Kidney tubule cell (primary cell): ENCODE data around the gene KLF9.
A peak's percentile ranks its signal among the peaks of the same experiment; 100 is the strongest.
"Not testable (repeated sequence)": the region's sequence is repeated elsewhere in the genome, so short reads cannot be mapped to it uniquely, and the experiment has no call there.

Experiments
- DNase-seq: peaks from one replicate; pipeline ENCODE4 v3.0.0-alpha.2; 2018; ENCODE audit warnings: low spot score

KLF9 gene

GRCh38 chr9:70403618-70404025, 10.8 kb downstream of the KLF9 start:
- DNase-seq = no peak

DNA sequence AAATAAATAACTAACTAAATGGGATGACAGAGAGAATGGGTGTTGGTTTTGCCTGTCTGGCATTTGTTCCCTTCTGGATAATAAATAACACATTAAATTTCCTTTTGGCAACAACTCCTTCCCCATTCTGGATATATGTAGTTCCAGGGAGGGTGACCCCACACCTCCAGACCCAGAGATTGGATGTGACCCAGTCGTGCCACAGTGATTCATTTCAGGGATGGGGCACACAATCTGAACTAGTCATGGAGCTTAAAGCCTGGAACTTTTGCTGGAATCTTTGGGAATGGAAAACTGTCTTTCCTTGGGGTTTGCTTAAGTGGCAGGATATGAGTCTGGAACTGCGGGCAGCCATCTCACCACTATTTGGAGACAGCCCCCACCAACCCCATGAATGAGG, 11.3 kb downstream of the KLF9 start:
- DNase-seq = peak; percentile 83

GRCh38 chr9:70402213-70402612, 12.2 kb downstream of the KLF9 start:
- DNase-seq = no peak

DNA sequence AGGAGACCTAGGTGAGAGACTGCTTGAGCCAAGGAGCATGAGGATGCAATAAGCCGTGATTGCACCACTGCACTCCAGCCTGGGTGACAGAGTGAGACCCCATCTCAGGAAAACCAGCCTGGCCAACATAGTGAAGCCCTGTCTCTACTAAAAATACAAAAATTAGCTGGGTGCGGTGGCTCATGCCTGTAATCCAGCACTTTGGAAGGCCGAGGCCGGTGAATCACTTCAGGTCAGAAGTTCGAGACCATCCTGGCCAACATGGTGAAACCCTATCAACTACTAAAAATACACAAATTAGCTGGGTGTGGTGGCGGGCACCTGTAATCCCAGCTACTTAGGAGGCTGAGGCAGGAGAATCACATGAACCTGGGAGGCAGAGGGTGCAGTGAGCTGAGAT, 13.2 kb downstream of the KLF9 start:
- not testable (repeated sequence) for DNase-seq

GRCh38 chr9:70400107-70400892, 14.2 kb downstream of the KLF9 start:
- DNase-seq = no peak

DNA sequence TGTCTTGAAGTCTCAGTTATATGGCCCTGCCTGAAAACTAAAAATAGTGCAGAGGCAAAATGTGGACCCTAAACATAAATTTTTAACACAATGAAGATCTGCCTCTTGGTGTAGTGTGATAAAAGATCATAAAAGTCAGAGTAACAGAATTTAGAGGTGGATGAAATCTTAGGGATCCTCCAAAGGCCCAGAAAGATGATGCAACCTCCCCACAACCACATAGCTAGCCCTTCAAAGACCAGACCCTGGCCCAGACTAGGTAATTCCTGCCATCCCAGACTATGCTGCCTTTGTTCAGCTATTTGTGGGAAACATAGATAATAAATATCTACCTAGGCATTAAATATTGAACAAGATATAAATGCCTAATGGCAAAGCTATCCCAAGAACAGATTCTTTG, 15.3 kb downstream of the KLF9 start:
- DNase-seq = no peak

DNA sequence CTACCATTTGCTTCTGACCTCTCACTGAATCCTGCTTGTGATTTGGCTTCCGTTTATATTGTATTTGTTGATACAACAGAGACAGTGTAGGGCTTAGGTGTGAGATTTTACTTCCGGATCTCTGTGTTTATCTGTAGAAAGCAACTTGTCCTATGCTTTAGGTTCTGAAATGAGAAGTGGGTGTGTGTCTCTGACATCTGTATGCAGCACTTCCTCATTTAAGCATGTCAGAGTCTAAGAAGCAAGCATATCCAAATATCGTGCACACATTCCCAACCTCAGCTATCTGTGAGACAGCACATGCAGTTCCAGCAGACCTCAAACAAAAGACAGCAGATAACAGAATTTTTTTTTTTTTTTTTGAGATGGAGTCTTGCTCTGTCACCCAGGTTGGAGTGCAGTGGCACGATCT, 16.3 kb downstream of the KLF9 start:
- no peak for DNase-seq

DNA sequence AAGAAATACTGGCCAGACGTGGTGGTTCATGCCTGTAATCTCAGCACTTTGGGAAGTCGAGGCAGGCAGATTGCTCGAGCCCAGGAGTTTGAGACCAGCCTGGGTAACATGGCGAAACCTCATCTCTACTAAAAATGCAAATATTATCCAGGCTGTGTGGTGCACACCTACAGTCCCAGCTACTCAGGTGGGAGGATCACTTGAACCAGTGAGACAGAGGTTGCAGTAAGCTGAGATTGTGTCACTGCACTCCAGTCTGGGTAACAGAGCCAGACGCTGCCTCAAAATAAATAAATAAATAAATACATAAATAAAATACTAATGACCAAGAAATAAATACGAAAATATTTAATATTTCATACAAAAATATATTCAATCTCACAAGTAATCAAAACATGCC, 18.8 kb downstream of the KLF9 start:
- DNase-seq = no peak

DNA sequence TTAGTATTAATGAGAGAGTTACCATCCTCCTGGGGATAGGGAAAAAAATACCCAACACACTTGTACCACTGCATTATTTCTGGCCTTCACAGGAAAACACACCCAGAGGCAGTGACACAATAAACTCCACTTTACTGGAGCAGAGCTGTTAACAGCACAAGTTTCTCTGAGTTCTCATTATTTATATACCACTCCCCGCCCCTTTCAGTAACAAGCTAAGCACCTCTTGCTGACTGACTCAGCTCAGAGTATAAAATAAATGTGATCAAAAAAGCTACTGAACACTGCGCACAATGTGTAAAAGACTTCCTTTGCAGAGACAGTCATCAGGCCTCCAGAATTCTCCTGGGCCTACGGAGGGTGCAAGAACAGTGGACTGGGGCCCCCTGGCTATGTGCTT, 21.6 kb downstream of the KLF9 start:
- no peak for DNase-seq

DNA sequence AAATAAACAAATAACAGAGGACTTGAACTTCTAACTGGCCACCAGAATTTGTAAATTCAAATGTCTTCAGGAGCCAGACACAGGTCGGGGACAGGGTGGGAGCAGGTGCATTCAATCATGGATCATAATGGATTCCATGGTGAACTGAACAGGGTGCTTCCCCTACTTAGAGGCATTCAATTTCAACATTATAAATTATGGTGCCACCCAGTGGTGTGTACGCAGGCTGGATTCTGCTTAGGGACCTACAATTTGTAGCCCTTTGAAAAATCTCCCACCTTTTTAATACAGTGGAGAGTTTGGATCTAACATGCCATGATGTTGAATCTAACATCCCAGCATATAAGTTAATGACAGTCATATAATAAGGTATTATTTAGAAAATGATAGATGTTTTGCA, 22.3 kb downstream of the KLF9 start:
- DNase-seq = no peak

DNA sequence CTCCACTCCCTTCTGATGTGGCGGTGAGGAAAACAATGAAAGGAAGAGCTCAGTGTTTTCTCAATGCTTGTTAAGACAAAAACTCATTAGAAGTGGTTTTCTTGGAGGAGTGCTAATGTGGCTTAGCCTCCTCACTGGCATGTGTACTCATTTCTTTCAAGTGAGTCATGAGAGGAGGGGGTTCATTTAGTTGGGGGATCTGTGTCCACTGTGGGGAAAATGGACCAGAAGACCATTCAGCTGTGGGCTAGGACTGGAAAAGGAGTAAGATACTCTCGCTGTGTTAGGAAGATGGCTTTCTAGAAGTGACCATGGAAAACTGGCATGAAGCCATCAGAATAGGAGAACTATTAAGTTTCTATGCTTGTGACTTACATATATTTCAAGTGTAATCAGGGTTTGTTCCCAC, 23.5 kb downstream of the KLF9 start:
- no peak for DNase-seq

DNA sequence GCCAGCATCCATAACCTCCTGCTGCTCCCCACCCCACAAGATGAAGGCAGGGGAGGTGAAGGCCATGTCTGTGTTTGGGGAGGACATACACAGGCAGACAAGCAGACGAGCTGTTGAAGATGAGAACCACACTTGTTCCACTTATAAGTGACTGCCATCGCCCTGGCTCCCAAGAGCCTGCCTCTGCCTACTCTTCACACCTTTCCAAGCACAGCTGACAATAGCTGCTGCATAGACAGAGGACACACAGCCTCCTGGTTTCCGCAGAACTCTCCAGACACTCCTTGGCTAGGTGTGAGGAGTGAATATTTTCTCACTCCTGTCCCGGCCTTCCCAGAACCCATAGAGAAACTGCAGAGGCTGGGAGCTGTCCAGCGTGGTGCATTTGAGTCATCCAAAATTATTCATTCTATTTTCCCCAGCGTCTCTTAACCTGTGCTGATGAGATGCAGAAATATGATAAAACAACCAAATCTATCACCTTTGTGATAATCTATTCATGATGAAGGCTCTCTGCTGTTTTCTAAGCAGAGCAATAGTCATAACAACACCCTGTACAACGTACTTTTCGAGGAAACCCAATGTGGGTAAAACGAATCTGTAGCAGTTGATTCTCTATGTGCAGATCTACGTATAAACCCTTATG, 24.7 kb downstream of the KLF9 start:
- DNase-seq = peak; percentile 24

DNA sequence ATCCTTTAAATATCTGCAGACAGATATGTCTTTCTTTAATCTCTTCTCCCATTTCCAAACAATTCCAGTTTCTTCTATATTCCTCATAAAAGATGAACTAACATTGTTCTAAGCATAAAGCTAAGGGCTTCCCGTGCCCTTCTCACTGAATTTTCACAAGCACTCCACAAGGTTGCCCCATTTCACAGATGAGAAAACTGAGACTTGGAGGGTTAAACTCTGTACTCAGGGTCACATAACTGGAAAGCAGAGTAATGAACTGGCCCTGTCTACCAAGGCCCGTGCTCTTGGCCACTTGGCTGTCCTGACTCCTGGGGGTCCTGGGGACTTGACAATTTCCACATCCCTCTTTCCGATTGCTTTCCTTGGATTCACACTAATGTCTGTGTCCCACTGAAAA, 25.3 kb downstream of the KLF9 start:
- DNase-seq = no peak

GRCh38 chr9:70387663-70388062, 26.8 kb downstream of the KLF9 start:
- DNase-seq = no peak

DNA sequence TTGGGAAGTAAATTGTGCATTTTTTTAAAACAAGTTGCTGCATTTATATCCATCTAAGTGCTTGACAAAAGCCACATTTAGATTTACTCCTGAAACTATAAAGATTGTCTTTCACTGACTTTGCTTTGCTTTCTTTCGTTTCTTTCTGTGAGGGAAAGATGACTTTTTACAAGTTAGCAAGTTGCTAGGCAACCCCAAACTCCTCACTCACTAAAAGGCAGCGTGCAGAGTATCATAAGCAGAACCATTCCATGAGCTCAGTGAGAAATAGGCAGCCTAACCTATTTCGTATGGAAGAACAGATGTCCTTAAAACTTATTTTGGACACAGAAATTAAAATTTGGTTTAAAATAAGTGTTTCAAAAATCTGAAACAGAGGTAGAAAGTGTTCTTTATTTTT, 29.0 kb downstream of the KLF9 start:
- no peak for DNase-seq

- no peak for DNase-seq
These were observed 31.5 kb downstream of the KLF9 start for GRCh38 chr9:70382709-70383605.

DNA sequence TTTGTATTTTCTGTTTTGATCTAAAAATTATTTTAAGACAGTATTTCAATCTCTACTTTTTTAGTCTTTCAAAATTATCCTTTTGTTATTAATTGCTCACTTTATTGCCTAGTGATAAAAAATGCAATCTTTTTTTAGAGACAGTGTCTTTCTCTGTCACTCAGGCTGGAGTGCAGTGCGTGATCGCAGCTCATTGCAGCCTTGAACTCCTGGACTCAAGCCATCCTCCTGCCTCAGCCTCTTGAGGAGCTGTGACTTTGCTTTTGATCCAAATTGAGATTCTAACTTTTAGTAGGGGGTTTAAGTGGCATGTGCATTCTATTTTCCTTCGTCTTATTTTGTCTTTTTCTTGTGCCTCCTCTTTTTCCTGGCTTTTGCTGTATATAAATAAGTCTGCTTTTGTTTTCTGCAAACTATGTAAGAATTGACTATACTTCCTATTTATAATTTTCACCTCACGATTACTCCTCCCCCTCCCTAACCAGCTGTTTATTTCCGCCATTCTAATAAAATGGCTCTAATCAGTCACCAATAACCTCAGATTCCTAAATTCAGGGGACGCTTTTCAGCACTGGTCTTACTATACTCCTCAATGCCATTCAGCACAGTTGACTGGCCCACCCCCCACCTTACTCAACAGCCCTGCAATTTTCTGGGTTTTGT, 32.3 kb downstream of the KLF9 start:
- DNase-seq = no peak

GRCh38 chr9:70374962-70375618, 39.4 kb downstream of the KLF9 start:
- DNase-seq = no peak

- no peak for DNase-seq
These were observed 47.0 kb downstream of the KLF9 start for GRCh38 chr9:70367305-70367930.

GRCh38 chr9:70363760-70364159, 50.7 kb downstream of the KLF9 start:
- no peak for DNase-seq

GRCh38 chr9:70362952-70363351, 51.5 kb downstream of the KLF9 start:
- no peak for DNase-seq
